Fibroblast of skin of left biceps (primary cell): ENCODE results near the gene PTPRN2.
"Not testable (repeated sequence)": the region's sequence is repeated elsewhere in the genome, so short reads cannot be mapped to it uniquely, and the experiment has no call there.

Source experiments
- DNase-seq, 2 experiments: peaks; one replicate each; pipeline ENCODE4 v3.0.0-alpha.2; 2013; ENCODE audit warnings: low read depth in 2 of 2

The PTPRN2 gene

DNA sequence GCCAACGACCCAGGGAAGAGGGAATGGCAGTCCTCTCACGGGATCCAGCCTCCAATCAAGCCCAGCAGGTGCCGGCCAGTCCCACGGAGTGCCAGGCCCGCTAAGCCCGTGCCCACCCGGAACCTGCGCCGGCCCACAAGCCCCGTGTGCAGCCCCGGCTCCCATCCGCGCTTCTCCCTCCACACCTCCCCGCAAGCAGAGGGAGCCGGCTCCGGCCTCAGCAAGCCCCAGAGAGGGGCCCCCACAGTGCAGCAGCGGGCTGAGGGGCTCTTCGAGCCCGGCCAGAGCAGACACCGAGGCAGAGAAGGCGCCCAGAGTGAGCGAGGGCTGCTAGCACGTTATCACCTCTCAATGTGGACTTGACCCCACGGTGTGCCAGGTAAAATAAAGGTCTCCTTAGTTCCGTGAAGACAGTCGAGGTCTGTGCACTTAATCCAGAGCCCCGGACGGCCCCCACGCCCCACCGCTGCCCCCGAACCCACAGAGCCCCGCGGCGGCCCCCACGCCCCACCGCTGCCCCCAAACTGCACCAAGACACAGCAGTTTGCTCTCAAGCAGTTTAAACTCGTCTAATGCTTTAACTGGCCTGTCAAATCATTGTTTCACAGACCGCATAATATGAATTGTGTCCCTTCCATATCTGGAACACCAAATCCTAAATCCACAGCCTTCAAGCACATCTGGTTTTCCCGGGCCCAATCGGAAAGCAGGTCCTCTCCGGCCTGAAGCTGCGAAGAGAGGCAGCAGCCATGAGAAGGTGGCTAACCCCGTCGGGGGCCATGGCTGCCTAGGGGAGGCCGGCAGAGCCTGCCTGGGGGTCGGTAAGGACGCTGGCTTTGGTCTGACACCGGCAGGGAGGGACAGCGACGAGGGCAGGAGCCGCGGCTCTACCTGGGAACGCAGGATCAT lies 307.8 kb downstream of the PTPRN2 start:
- no peak for DNase-seq

DNA sequence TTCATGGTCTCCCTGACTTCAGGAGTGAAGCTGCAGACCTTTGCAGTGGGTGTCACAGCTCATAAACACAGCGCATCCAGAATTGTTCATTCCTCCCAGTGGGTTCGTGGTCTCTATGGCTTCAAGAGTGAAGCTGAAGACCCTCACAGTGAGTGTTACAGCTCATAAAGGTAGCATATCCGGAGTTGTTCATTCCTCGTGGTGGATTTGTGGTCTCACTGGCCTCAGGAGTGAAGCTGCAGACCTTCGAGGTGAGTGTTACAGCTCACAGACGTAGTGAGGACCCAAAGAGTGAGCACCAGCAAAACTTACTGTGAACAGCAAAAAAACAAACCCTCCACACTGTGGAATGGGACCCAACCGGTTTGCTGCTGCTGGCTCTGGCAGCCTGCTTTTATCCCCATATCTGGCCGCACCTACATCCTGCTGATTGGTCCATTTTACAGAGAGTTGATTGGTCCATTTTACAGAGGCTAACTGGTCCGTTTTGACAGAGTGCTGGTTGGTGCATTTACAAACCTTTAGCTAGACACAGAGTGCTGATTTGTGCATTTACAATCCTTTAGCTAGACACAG lies 308.8 kb downstream of the PTPRN2 start:
- no peak for DNase-seq

DNA sequence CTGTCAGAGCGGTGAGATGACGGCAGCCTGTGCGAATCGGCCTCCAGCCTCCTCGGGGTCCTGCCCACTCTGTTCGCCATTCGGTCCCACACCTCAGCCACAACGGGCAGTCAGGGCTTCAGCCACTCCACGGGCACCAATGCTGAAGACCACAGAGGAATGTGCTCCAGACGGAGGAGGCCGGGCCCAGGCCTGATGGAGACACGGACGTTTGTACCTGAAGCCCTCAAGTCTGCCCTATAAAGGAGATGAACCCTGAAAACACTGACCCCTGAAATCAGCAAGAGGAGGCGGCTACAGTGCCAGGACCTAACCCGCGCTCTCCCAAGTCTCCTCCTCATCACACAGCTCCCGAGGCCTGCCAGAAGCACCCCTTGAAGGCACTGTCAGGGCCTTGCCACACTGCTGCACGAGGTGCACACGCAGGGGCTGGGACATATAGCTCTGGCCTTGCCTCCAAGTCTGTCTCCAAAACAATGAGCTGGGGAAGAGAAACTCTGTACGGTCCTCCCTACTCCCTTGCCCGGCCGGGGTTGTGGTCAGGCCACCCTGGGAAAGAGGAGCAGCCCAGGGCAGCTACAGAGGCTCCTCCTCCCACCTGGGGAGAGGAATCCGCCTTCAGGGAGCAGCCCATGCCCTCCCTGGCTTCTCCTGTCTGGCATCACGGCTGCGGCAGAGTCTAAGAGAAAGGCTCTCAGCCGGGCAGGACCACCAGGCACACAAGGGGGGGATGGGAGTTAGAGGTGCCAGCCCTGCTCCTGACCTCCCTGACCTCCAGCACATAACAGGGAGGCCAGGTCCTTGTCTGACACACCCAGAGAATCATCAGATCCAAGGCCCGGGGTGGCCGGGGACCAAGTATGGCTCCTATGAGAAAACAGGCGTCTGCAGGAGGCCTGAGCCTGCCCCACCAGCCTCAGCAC lies 310.1 kb downstream of the PTPRN2 start:
- DNase-seq: no peak

DNA sequence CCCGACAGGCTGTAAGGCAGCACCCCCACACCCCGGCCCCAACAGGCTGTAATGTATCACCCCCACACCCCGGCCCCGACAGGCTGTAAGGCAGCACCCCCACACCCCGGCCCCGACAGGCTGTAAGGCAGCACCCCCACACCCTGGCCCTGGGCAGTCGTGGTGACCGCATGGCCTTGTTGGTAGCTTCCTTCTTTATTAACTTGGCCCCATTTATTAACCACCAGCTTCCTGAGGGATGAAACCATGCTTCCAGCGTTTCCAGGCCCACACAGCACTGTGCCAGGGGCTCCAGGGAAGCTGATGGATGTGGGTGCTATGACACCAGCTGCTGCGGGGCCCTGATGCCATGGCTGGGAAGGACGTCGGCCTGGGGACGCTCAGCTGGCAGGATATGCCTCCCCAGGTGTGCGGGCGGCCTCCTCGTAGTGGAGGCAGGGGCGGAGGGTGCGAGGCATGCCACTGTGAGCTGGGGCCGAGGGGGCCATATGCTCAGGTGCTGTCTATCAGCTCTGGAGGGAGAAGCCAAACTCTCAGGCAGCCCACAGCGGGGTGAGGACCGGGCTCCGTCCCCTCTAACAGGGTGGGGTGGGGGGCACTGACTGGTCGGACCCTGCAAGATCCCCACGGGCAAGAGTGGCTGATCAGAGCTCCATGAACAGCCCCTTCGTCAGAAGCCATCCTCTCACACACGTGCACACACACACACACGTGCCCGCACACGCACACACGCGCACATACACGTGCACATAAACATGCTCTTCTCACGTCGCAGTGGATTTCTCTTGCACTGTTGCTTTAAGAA lies 311.0 kb downstream of the PTPRN2 start:
- DNase-seq: no peak

DNA sequence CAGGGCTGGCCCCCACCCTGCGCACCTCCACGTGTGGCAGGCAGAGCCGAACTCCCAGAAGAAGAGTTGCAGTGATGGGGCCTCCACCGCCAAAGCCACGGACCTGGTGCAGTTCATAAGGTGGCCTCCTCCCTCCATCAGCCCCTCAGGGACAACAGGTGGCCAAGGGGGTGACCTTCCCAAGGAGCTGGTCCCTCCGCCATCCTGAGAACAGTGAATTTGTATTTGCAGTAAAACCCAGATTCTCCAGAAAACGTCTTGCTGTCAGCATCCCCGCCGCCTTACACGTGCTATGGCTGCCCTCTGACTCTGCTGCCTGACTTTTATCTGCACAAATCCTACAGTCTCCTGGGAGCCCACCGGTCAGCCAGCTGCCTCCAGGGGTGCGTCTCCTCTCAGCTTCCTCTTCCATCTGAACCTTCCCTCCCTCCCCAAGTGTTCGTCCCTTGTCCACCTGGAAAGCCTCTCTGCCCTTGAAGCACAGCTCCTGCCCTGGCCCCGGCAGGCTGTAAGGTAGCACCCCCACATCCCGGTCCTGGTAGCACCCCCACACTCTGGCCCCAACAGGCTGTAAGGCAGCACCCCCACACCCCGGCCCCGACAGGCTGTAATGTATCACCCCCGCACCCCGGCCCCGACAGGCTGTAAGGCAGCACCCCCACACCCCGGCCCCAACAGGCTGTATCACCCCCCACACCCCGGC lies 311.8 kb downstream of the PTPRN2 start:
- DNase-seq: no peak

DNA sequence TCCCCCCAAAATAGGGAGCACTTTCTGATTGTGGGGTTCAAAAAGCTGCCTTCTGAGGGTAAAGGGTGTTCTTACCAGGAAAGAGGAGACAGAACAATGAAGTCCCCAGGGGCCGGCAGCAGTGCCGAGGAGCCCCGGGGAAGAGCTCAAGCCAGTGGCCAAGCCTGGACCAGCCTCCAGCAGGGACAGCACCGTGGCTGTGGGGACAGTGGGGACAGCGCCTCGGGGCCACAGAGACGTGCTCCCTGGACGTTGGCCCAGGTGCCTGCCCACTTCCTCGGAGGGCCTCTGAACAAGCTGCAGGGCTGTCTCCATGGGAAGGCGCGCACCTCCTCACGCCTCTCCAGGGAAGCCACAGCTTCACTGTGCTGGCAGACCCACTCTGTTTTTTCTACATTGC lies 312.6 kb downstream of the PTPRN2 start:
- DNase-seq: no peak

DNA sequence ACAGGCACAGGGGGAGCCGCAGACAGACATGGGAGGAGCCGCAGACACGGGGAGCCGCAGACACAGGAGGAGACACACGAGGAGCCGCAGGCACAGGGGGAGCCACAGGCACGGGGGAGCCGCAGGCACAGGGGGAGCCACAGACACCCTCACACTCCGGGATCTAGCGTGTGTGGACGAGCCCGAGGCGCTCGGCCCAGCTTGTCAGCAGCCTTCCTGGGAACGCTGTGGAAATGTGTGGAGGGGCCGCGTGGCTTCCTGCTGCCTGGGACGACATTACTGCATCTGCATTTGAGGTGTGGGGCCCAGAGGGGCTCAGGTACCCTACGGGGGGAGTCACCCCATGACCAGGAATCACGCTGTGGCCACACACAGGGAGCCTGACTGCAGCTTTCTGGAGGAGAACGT lies 313.2 kb downstream of the PTPRN2 start:
- no peak for DNase-seq

DNA sequence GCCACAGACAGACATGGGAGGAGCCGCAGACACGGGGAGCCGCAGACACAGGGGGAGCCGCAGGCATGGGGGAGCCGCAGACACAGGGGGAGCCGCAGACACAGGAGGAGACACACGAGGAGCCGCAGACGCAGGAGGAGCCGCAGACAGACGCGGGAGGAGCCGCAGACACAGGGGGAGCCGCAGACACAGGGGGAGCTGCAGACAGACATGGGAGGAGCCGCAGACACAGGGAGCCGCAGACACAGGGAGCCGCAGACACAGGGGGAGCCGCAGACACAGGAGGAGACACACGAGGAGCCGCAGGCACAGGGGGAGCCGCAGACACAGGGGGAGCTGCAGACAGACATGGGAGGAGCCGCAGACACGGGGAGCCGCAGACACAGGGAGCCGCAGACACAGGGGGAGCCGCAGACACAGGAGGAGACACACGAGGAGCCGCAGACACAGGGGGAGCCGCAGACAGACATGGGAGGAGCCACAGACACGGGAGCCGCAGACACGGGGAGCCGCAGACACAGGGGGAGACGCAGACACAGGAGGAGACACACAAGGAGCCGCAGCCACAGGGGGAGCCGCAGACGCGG lies 313.8 kb downstream of the PTPRN2 start:
- not testable (repeated sequence) for DNase-seq

DNA sequence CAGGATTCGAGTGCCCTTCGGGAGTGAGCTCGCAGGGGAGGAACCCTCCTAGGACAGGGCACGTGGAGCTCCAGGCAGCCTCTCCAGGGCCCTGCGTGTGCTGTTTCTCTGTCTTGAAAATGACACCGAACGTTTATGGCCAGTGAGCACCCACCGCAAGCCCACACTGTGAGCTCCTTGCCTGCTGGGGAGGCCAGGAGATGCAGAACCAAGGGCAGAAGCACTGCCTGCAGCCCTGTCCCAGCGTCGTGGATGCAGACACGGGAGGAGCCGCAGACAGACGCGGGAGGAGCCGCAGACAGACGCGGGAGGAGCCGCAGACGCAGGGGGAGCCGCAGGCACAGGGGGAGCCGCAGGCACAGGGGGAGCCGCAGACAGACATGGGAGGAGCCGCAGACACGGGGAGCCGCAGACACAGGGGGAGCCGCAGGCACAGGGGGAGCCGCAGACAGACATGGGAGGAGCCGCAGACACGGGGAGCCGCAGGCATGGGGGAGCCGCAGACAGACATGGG lies 314.4 kb downstream of the PTPRN2 start:
- DNase-seq: no peak

DNA sequence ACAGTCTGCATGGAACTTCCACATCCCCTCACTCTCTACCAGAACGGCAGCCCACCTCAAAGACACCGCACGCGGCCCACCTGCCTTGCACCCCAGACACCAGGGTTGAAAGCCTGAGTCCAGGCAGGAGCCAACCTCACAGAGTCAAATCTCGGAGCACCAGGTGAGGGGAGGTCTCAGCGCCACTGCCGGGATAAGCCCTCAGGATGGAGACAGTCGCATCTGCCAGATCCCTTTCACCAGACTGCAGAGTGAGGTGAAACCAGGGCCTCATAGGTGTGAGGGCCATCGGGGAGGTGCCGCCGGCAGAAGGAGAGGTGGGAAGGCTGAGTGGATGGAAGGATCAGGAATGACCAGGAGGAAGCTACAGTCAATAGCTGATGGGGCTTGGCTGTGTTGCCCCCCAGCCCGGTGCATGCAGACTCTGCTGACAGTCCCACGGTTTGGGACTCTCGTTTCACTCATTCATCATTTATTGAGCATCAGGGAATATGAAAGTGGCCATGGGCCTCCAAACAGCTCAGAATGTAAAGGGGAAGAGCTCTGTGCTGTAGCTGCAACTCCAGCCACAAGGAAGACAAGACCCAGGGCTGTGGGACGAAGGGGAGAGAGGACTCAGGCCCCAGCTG lies 315.0 kb downstream of the PTPRN2 start:
- DNase-seq: no peak

DNA sequence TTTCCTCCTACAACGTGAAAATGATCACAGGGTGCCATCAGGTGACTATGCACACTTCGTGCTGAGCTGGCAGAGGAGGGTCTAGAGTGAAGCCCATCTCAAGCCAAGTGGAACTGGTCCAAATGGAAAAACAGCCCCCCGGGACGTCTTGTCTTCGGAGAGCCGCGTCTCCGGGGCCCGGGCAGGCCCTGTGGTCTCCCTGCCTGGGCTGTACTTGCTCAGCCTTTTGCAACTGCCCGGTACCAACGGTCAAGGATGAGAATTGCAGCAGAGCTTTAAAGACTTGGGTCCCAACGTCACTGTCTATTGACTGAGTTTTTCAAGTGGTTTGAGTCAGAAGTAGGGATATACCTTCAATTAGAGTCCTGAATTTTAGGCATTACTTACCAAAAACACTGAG lies 315.5 kb downstream of the PTPRN2 start:
- no peak for DNase-seq

DNA sequence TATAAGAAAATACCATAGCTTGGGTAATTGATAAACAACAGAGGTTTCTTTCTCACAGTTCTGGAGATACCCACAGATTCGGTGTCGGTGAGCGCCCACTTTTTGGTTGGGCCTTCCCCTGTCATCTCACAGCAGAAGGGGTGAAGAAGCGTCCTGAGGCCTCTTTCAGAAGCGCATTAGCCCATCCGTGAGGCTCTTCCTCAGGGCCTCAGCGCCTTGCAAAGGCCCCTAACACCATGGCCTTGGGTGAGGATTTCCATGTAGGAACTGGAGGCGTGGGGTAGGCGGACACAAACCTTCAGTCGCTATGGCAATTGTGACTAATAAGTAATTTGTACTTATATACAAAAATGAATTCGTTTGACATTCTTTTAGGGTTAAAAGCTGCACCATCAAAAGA lies 316.0 kb downstream of the PTPRN2 start:
- no peak for DNase-seq

DNA sequence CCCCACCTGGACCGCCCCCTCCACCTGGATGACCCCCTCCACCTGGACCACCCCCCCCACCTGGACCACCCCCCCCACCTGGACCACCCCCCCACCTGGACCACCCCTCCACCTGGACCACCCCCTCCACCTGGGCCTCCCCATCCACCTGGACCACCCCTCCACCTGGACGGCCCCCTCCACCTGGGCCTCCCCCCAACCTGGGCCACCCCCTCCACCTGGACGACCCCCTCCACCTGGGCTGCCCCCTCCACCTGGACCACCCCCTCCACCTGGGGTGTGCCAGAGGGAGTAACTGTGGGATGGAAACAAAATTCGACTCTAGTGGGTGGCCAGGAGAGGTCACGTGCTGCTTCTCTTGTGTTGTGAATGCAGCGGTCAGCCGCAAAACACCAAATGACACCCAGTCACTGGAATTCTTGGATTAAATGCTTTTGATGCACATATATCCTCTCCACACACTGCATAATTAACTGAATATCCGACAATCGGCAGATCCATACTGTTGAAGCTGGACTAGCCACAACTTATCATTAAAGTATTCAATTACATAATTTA lies 316.7 kb downstream of the PTPRN2 start:
- DNase-seq: no peak

DNA sequence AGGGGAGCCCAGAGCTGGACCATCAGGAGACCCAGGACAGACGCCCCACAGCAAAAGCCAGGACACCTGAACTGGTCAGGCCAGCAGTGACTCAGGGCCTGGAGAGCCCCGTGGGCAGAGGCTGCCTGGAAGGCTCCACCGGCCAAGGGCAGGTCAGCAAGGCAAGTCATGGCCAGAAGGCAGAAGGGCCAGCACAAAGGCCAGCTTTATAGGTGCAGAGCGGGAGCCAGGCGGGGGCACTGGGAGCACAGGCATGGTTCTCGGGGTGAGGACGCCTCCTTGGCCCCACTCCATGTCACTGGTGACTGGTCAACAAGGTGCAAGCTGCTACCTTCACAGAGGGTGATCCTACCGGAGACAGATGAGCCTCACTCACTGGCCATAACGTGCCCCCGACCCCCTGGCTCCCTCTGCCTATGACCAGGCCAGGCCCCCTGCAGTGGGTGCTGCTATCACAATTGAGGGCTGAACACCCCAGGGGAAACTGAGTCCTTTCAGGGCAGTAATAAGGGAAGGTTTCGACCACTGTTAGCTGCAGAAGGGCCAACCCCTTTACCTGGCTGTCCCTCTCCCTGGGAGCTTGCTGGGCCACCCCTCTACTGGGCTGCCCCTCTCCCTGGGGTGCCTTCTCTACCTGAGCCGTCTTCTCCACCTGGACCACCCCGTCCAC lies 317.4 kb downstream of the PTPRN2 start:
- no peak for DNase-seq

DNA sequence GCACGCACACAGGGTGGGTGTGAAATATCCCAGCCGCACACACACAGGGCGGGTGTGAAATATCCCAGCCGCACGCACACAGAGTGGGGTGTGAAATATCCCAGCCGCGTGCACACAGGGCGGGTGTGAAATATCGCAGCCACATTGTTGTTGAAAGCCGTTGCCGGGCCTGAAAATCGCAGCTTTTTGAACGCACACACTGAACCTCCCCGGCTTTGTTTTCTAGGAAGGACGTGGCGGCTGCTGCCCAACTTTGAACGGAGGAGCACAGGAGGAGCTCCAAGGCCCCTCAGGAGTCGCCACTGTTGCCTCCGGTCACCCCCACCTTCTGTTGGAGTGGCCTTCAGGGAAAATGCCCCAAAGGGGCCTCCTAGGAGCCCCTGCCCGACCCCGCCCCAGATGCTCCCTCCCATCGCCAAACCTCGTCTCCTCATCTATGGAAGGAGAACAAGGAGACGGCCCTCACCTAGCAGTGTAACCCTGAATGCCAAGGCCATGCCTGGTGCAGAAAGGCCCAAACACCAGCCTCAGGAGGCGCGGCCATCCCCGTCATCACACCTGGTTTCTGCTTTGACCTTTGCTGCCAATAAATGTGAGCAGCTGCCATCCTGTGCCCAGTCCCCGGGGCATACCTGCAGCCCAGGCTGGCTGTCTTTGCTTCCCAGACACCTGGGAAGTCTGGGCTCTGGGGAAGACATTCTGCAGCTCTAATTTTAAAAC lies 318.6 kb downstream of the PTPRN2 start:
- DNase-seq: no peak

DNA sequence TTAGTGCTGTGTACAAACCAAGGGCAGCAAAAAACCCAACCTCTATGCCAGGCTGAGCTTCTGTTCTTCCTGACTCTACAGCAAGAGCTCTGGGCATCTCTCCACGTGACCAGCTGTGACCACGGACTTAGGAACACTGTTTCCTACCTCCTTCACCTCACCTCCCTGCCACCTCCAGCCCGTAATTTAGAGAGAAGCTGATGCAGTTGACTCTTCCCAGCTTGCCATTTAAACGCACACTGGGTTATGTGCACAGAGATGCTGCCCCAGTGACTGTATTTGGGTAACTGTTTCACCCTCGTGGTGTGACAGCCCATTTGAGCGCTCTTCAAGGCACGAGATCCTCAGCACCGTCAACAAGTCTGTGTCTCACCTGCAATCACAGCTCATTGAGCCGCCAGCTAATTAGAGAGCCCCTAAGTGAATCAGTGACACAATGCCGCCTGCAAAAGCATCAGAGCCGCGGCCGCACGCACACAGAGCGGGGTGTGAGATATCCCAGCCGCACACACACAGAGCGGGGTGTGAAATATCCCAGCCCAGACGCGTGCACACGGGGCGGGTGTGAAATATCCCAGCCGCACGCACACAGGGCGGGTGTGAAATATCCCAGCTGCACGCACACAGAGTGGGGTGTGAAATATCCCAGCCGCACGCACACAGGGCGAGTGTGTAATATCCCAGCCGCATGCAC lies 319.7 kb downstream of the PTPRN2 start:
- no peak for DNase-seq
